HG02588 (cell line): Measurements from ENCODE around the gene MPRIP.

ENCODE experiments used
- ATAC-seq: cut with Tn5 transposase; IDR thresholded peaks from one replicate; pipeline ENCODE4 v1.9.1; 2021; ENCODE audit warnings: mild to moderate bottlenecking, moderate library complexity; ENCODE audit not compliant: unreplicated experiment

Gene MPRIP

DNA sequence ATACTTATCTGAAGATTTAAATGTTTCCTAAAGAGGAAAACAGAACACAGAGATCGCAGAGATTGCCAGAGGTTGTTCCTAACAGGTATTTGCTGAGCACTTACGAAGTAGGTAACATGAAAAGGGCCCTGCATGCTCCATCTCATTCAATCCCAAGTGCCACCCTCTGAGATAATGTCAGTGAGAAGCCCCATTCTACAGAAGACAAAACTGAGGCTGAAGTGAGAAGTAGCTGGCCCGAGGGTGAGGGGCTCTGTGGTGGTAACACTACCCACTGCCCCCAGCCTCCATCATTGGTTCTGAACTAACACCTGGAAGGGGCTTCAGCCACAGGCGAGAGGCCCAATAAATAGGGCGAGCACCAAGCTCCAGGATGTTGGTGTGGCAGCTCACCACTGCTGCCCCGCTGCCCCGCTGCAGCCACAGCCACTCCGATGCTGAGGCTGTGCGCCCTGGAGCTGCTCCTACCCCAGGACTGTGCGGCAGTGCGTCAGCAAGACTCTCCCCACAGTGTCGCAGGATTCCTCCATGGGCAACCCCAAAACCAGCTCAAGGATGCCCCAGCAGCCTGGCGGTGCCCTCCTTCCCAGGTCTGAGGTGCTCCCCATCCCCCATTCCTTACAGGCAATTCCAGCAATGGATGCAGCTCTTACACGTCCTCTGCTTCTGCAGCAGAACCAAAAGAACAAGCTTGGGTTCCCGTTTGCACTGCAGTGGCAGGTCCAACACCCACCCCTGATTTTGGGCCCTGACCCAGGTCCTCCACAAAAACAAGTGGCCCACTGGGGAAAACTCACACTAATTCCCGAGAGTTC is 184.4 kb downstream of the MPRIP start:
- no peak for ATAC-seq

GRCh38 chr17:17227608-17228520 is 185.6 kb downstream of the MPRIP start:
- ATAC-seq: no peak

DNA sequence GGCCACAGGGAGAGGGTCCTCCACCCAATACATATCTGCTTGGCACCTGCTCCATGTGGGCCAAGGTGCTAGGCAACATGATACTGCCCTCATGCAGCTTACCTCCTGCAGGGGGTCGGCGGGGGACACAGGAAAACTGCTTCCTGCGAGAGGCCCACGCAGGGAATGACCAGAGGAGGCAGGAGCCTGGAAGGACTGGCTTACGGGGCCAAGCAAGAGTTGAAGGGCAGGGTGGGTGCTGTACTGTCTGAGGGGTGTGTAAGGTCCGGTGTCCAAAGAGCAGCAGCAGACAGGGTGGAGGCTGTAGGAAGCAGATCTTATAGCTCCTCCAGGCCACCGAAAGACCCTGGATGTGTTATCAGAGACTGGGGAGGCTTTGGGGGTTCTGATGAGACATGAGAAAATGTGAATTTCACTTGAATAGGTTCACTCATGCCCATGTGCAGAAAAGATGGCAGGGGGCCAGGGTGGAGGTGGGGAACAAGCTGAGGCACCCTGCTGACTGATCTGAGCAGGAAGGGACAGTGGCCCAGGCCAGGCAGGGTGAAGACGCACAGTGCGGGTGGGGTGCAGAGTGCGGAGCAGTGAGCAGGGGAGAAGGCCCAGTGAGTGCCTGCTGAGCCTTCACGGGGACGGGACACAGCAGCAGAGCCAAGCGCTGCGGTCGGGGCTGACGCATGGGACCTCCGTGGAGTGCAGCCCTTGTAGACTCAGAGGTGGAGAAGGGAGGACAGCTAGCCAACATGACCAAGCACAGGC is 186.4 kb downstream of the MPRIP start:
- no peak for ATAC-seq

GRCh38 chr17:17229416-17230384 is 187.4 kb downstream of the MPRIP start:
- ATAC-seq: no peak

DNA sequence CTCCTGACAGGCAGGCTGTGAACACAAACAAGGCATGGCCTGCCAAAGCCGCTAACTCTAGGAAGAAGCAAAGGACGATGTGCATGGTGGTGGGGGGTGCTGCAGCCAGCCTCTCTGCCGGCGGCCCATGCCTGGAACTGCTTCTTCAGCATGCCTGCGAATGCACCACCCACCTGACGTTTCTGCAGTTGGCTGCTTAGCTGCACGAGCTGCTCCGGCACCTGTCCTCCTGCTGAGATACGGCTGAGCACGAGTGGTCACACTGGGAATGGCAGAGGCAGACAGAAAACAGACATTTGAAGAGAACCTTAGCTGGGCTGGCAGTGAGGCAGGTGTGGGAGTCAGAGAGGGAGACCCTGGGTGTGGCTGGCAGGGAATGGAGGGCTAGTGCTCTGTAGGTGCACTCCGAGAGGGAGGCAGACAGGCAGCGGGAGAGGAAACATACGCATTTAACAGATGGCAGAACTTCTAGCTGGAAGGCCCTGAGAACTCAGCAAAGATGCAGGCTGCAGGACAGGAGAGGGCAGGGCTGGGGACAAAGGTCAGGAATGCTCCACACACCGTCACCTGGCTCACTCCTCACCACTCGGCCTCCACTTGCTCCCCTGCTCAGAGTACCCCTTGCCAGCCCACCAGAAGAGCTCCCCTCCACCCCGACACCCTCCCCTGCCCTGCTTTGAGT is 189.5 kb downstream of the MPRIP start:
- ATAC-seq: no peak

DNA sequence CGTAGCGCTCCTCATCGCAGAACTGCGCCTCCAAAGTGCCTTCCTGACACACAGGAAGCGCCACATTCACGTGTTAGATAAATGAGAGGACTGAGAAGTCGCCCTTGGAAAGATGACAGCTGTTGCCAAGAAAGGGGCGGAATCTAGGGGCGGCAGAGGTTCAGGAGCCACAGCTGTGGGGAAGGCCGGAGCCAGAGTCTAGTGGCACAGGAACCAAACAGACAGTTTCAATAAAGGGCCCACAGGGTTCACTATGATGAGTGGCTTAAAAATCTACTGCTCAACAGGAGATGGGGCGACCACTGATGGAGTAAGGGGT is 190.0 kb downstream of the MPRIP start:
- no peak for ATAC-seq

GRCh38 chr17:17235212-17236174 is 193.2 kb downstream of the MPRIP start:
- ATAC-seq: no peak

GRCh38 chr17:17236295-17237025 is 194.2 kb downstream of the MPRIP start:
- peak; percentile 11 for ATAC-seq

DNA sequence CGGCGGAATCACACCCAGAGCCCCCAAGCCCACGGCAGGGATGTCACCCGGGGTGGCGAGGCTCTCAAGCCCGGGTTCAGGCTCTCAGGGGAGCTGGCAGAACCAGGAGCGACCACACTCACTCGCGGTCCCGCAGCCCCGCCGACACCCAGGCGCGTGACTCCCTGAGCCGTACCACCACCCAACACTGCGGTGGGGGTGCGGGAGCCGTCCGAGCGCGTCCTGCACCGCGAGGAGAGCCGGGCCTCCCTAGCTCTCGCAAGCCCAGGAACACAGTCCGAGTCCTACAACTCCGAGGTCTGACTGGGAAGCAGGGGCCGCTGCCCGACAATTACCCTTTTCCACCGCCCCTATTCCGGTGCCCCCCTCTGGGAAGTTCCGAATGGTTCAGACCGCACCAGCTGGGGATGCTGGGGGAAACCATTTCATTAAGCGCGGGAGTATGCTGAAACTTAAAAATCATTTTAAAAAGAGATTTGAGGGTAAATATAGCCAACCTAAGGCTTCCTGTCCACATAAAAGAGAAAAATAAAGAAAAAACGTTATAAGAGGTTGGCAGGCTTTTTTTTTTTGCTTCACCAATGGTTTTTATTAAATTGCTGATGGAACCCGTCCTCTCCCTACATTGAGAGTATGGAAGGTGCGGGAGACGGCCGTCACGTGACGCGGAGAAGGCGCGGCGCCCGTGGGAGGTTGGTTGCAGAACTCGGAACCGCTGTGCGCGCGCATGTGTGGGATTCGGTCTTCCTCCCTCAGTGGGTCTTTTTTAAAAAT is 195.0 kb downstream of the MPRIP start, which contains the start of gene FLCN:
FLCN (minus strand) TSS at position 143 of the 774 bp plus-strand sequence. CDS start 9,031 bp downstream, outside the sequence.
- ATAC-seq: peak; percentile 80

GRCh38 chr17:17239832-17240231 is 197.6 kb downstream of the MPRIP start:
- no peak for ATAC-seq

DNA sequence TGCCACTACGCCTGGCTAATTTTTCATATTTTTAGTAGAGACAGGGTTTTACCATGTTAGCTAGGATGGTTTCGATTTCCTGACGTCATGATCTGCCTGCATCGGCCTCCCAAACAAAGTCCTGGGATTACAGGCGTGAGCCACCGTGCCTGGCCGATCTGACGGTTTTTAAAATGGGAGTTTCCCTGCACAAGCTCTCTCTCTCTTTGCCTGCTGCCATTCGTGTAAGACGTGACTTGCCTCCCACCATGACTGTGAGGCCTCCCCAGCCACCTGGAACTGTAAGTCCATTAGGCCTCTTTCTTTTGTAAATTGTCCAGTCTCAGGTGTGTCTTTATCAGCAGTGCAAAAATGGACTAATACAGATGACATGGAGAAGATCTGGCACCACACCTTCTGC is 199.4 kb downstream of the MPRIP start:
- ATAC-seq: no peak

DNA sequence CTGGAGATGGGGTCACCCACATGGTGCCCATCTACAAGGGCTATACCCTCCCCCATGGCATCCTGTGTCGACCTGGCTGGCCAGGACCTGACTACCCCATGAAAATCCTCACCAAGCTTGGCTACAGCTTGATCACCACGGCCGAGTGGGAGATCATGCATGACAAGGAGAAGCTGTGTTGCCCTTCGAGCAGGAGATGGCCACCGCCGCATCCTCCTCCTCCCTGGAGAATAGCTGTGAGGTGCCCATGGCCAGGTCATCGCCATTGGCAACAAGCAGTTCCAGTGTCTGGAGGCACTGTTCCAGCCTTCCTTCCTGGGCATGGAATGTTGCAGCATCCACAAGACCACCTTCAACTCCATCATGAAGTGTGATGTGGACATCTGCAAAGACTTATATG is 200.0 kb downstream of the MPRIP start:
- no peak for ATAC-seq
